NK-92 treated with Interleukin-12 subunit alpha and Interleukin-12 subunit beta, amount 100 ng/mL, for 24 hours (cell line): ENCODE results near the gene SYT7.
"Not testable (repeated sequence)": the region's sequence is repeated elsewhere in the genome, so short reads cannot be mapped to it uniquely, and the experiment has no call there.

Experiments
- DNase-seq: peaks from one replicate; lab custom pipeline; 2025; lab: John Stamatoyannopoulos, UW

Gene SYT7

GRCh38 chr11:61496602-61497400, 84.1 kb downstream of the SYT7 start:
- no peak for DNase-seq

DNA sequence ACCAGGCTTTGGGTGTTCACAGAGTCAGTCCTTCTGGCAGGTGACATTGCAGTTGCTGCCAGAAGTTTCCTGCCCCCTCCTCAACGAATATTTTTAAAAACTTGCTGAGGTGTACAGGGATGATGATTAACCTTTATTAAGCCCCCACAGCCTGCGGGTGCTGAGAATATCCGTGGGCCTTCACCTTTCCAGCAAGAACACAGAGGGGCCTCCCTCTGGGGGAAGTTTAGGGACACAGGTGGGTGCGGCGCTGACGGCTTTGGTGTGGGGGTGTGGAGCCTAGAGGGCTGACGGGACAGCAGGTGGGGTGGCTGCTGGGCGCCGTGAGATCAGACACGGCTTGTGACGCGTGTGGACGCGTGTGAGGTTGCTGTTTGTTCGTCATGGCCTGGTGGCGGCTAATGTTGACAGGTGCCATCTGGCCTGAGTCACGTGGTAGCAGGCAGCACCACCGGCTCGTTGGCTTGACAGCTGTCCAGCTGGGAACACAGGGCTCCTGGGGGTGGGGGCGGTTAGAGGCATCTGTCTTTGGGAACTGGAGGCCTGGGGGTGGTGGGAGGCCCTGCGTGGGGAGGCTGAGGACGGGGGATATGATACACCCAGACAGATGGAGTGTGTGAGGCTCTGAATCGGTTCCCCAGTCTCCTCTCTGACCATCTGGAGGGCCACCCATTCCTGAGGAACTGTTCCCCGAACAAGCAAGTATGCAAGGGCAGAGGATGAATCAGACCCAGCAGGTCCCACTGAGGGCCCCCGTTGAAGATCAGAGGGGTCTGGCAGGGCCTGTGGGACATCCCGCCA, 84.9 kb downstream of the SYT7 start:
- no peak for DNase-seq

DNA sequence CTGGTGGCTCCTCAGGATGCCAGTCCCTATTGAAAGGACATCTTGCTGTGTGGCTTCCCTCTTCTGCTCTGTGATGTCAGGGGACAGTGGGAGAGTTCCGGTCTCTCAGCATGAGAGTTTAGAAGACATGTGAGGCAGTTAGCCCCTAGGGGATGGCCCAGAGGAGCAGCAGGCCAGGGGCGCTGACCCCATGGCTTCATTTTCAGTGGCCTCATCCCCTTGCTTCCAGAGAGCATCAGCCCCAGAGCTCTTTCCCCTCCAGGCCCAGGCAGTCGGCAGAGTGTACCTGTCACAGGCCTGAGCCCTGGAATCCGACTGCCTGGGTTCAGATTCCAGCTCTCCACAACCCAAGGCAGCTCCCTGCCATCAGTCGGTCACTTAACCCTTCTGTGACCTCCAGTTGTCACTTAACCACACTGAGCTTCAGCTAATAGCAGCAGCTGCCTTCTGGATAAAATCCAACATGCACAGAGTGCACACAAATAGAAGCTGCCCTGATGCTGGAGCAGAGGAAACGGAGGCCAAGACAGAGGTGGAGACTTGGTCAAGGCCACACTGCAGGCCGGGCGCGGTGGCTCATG, 86.4 kb downstream of the SYT7 start:
- no peak for DNase-seq

- no peak for DNase-seq
Observed at GRCh38 chr11:61491736-61492395, 89.0 kb downstream of the SYT7 start.

- no peak for DNase-seq
Observed at GRCh38 chr11:61489833-61490721, 90.8 kb downstream of the SYT7 start.

- DNase-seq = no peak
Observed at GRCh38 chr11:61488651-61489291, 92.1 kb downstream of the SYT7 start.

DNA sequence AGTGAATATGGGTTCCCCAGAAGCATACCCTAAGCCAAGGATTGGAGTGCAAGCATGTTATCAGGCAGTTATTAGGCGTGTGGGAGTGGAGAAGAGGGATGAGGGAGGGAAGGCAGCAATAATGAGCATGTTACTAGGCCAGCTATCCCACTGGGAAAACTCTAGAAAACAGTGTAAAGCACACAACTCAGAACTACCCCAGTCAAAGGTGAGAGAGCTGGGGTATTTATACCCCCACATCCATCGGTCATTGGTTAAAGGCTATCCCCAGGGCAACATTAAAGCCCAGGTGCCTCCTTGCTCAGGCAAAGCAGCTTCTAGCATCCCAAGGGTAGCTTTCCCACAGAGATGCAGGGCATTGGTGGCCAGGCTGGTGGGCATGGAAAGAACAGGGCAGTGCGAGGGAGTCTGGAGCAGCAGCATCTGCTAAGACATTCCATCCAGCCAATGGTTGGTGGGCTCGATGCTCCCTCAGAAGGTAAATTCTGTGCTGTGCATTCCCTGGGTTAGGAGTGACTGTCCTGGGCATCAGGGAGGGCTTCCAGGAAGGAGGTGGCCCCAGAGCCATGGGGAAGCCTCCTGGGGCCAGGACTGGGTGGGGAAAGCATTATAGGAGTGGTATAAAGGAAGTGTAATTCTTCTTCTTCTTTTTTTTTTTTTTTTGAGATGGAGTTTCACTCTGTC, 93.4 kb downstream of the SYT7 start:
- no peak for DNase-seq

- no peak for DNase-seq
Observed at GRCh38 chr11:61486779-61487178, 94.1 kb downstream of the SYT7 start.

- no peak for DNase-seq
Observed at GRCh38 chr11:61486011-61486620, 94.8 kb downstream of the SYT7 start.

DNA sequence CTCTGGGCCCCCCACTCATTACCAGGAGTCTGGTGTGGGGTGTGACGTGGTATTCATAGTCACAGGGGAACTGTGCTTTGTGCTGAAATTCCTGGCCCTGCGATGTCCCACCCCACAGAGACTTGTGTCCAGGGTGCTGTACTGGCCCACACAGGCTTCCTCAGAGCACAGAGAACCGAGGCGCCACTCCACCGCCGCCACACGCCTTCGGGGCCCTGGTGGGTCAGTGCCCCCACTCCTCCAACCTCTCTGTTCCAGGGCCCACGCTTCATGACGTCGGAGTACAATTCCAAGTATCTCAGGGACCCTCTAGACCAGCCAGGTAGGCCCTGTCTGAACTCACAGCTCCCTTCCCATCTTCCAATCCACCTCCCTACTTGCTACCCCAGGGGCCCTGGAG, 95.8 kb downstream of the SYT7 start:
- no peak for DNase-seq

- no peak for DNase-seq
Observed at GRCh38 chr11:61484541-61484940, 96.3 kb downstream of the SYT7 start.

GRCh38 chr11:61482513-61482912, 98.4 kb downstream of the SYT7 start:
- DNase-seq = no peak

GRCh38 chr11:61481806-61482205, 99.1 kb downstream of the SYT7 start:
- no peak for DNase-seq

DNA sequence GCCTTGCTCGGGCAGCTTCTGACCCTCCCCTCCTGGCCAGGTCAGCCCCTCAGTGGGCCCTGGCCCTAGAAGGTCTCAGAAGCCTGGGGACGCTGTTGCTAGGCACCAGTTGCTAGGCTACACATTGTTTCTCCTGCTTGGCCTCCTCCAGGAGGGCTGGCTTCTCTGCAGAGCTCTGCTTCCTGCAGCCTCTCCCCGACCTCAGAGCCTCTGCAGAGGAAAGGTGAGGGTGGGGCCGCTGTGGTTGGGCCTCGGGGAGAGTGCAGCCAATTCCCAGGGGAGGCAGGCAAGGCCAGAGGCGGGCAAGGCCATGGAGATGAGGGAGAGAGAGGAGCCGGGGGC, 99.9 kb downstream of the SYT7 start:
- no peak for DNase-seq

GRCh38 chr11:61480261-61480993, 100.4 kb downstream of the SYT7 start:
- no peak for DNase-seq

GRCh38 chr11:61479360-61480058, 101.4 kb downstream of the SYT7 start:
- DNase-seq = not testable (repeated sequence)

DNA sequence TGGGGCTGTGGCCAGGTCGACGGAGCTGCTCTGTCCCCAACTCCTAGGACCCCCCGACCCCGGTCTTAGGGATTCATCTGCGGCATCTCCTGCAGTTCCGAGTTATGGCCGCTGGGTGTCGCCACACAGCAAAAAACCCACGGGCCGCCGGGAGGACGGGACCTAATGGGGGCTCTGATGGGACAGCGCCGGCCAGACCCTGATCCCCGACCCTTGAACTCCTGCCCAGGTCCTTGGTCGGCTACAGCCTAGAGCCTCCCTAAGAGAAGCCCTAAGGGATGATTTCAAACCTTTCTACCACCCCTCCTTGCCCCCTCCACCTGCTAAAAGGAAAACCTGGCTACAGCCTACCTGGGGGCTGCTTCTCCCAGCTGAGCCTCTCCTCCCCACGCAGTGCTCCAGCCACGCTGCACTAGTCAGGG, 103.1 kb downstream of the SYT7 start:
- peak; percentile 19 for DNase-seq

DNA sequence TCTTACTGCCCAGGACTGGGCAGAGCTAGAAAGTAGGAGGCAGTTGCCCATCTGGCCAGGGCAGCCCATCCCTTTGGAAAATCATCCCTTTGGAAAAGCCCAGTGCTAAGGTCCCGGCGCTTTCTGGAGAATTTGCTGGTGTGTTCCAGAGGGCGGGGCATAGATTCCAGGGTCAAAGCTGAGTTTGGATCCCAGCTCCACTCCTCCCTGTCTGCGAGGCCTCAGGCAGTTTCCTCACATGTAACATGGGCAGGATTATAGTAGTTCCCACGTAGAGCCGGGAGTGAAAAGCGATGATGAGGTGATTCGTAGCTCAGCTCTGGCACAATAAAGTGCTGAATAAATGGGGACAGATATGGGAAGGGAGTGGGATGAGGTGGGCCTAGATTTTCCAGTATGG, 103.8 kb downstream of the SYT7 start:
- DNase-seq = no peak

DNA sequence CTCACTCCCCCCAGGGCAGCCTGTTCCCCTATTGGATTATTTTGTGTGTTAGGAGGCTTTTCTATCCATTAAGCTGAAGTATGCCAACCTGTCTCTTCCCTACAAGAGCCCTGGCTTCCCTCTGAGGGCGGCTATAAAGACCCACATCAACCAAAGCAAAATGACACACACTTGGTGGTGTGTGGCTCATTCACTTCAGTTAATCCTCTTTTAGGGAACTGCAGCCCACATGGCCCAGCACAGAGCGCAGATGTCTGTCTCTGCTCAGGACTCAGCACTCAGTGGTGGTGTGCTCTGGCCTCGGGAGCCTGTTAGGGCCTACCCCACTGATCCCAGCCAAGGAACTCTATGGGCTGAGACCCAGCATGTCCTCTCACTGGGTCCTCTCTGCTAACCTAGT, 104.5 kb downstream of the SYT7 start:
- DNase-seq = no peak
